Gastrocnemius medialis (tissue), 4 donors: ENCODE measurements around the gene IL20.

ENCODE experiments used
- POLR2A ChIP-seq, 2 donors: fragments of 450-650 bp; IDR thresholded peaks; one replicate each; pipeline ENCODE4 v1.6.1; 2017; ENCODE audit warnings: antibody characterized with exemption in 2 of 2, mild to moderate bottlenecking in 2 of 2, moderate library complexity in 2 of 2
- TF ChIP-seq, protein P1 (sequence below), 5 experiments: fragments of 450-650 bp in 3 of 5; fragments of 200-600 bp in 2 of 5; sonication (generic) in 2 of 5; IDR thresholded peaks in 4 of 5; conservative IDR thresholded peaks in 1 of 5; 1 replicate in 4 of 5; 2 replicates in 1 of 5; pipeline ENCODE4 v1.5.1; 2016 to 2019; ENCODE audit warnings: antibody characterized with exemption in 5 of 5, mild to moderate bottlenecking in 3 of 5, moderate library complexity in 3 of 5

DNA sequence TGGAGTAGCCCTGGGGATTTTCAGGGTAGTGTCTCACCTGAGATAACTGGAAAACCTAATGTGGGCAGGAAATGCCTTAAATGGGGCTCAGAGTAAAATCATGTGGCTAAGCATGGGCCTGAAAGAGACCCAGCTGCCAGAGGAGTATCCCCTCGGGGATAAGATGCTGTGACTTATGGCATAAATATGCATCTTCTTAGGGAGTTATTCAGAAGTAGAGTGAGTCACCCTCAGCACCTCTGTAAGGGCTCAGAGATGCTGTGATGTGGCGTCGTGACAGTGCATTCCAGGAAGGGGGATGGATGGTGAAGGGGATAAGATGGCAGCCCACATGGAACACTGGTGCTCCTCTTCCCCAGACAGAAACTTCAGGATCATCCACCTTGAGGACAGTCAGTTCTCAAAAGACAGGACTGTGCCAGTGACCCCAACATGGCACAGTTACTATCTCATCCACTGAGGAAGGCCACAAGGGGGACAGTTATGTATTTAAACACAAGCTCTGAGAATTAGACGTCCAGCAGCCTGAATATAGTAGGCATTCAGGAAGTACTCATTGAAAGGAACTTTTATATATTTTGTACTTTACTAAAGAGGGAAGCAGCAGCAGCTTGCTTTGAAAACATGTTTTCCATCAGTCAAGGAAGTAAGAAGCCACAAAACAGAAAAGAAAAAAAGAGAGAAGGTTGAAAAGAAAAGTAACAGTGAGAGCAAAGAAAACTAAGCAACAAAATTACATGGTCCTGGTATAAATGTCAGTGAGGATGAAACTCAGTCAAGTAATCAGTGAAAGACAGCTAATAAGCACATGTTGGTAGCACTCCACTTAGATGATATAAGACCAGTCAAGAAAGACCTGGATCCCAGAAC is 40.1 kb downstream of the IL20 start:
- TF ChIP-seq POLR2A (IDR thresholded peaks at IDR 0.05), result no peak
- TF ChIP-seq, protein P1, sequence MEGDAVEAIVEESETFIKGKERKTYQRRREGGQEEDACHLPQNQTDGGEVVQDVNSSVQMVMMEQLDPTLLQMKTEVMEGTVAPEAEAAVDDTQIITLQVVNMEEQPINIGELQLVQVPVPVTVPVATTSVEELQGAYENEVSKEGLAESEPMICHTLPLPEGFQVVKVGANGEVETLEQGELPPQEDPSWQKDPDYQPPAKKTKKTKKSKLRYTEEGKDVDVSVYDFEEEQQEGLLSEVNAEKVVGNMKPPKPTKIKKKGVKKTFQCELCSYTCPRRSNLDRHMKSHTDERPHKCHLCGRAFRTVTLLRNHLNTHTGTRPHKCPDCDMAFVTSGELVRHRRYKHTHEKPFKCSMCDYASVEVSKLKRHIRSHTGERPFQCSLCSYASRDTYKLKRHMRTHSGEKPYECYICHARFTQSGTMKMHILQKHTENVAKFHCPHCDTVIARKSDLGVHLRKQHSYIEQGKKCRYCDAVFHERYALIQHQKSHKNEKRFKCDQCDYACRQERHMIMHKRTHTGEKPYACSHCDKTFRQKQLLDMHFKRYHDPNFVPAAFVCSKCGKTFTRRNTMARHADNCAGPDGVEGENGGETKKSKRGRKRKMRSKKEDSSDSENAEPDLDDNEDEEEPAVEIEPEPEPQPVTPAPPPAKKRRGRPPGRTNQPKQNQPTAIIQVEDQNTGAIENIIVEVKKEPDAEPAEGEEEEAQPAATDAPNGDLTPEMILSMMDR (IDR thresholded peaks at IDR 0.05 in 4 of 5, conservative IDR thresholded peaks at IDR 0.05 in 1 of 5), result no peak
